Endothelial cell of umbilical vein (primary cell): ENCODE results near the gene SLC35F3. TPM values are rescaled to one million over a fixed set of nuclear protein-coding genes. Genes with fewer than 3 reads are reported as not detected.

Source experiments
- BruUV-seq: library from RNA; stranded (reverse); fragments of 400-500 nt; replicated peaks from 2 replicates; lab custom pipeline; 2021; lab: Mats Ljungman, UMichigan
- CTCF ChIA-PET: fragments of 300-600, 350-600 bp; sonication (Branson Sonifier 250); formaldehyde crosslinking; loops from one replicate; lab custom pipeline; 2021; ENCODE audit warnings: antibody characterized with exemption, inconsistent platforms; lab: Charles Lee
- POLR2A ChIA-PET: fragments of 300-600, 350-600 bp; sonication (Branson Sonifier 250); formaldehyde crosslinking; loops from one replicate; lab custom pipeline; 2021; ENCODE audit warnings: antibody characterized with exemption, inconsistent platforms; lab: Charles Lee
- DNase-seq: peaks from one replicate; pipeline ENCODE4 v3.0.0-alpha.2; 2011; ENCODE audit warnings: low read depth, low spot score
- FAIRE-seq: peaks from 2 replicates; lab custom pipeline; 2011; peaks lifted over from hg19 to GRCh38; lab: Jason Lieb, UNC
- H2AFZ ChIP-seq: 2 replicates; pipeline ENCODE4 v1.6.0; 2012; ENCODE audit warnings: low read depth, low read length, control low read depth, inconsistent platforms
- H3K27ac ChIP-seq: 2 replicates; pipeline ENCODE4 v1.5.1; 2011; ENCODE audit warnings: low read depth, mild to moderate bottlenecking, control low read depth, low read length, moderate library complexity; ENCODE audit not compliant: insufficient read depth
- H3K27me3 ChIP-seq, 2 experiments: 2 replicates each; pipeline versions ENCODE4 v1.6.0 to v1.6.1; 2011; ENCODE audit warnings: low read length in 2 of 2, mixed read lengths in 1 of 2; ENCODE audit not compliant: control insufficient read depth in 2 of 2, insufficient read depth in 2 of 2
- H3K36me3 ChIP-seq, 2 experiments: 2 replicates in 1 of 2; 3 replicates in 1 of 2; pipeline ENCODE4 v1.5.1; 2011; ENCODE audit warnings: low read length in 2 of 2, mild to moderate bottlenecking in 1 of 2, moderate library complexity in 1 of 2; ENCODE audit not compliant: control insufficient read depth in 2 of 2, insufficient read depth in 2 of 2; ENCODE audit errors: extremely low read depth in 1 of 2
- H3K4me1 ChIP-seq: 3 replicates; pipeline ENCODE4 v1.5.1; 2011; ENCODE audit warnings: mild to moderate bottlenecking, low read length; ENCODE audit not compliant: control insufficient read depth, insufficient read depth; ENCODE audit errors: extremely low read depth
- H3K4me2 ChIP-seq: 2 replicates; pipeline ENCODE4 v1.6.1; 2011; ENCODE audit warnings: low read length, control low read depth, mixed read lengths; ENCODE audit not compliant: insufficient read depth
- H3K4me3 ChIP-seq, 3 experiments: fragments of 200-600 bp in 1 of 3; sonication (generic), shearing (Covaris generic) in 1 of 3; replicated peaks in 1 of 3; 2 replicates each; pipeline ENCODE4 v1.5.1; 2011 to 2016; ENCODE audit warnings: control low read depth in 3 of 3, low read length in 3 of 3, mild to moderate bottlenecking in 2 of 3, inconsistent platforms in 1 of 3, low read depth in 1 of 3, moderate library complexity in 1 of 3; ENCODE audit not compliant: insufficient read depth in 1 of 3
- H3K79me2 ChIP-seq: 2 replicates; pipeline ENCODE4 v1.6.0; 2012; ENCODE audit warnings: low read length, inconsistent platforms; ENCODE audit not compliant: control insufficient read depth, insufficient read depth
- H3K9ac ChIP-seq: replicated peaks from 2 replicates; pipeline ENCODE3; 2011; ENCODE audit warnings: low read length, control low read depth; ENCODE audit not compliant: insufficient read depth; ENCODE audit errors: extremely low read depth
- H3K9me1 ChIP-seq: replicated peaks from 3 replicates; pipeline ENCODE4 v1.6.0; 2011; ENCODE audit warnings: mild to moderate bottlenecking, low read length; ENCODE audit not compliant: control insufficient read depth, insufficient read depth; ENCODE audit errors: extremely low read depth
- H3K9me3 ChIP-seq: replicated peaks from 2 replicates; pipeline ENCODE4 v1.5.1; 2012; ENCODE audit warnings: low read length, inconsistent platforms; ENCODE audit not compliant: control insufficient read depth, insufficient read depth
- H4K20me1 ChIP-seq: replicated peaks from 2 replicates; pipeline ENCODE3; 2011; ENCODE audit warnings: mild to moderate bottlenecking, low read length; ENCODE audit not compliant: control insufficient read depth, insufficient read depth; ENCODE audit errors: extremely low read depth
- EZH2 ChIP-seq: IDR thresholded peaks from 2 replicates; pipeline ENCODE4 v1.6.1; 2012; ENCODE audit warnings: borderline replicate concordance, low read depth, mild to moderate bottlenecking, moderate library complexity, low read length, inconsistent platforms; ENCODE audit not compliant: severe bottlenecking
- GATA2 ChIP-seq: IDR thresholded peaks from 2 replicates; pipeline ENCODE4 v1.7.0; 2011; ENCODE audit warnings: low read depth, mild to moderate bottlenecking, moderate library complexity, mixed read lengths, low read length; ENCODE audit not compliant: insufficient read length, insufficient read depth
- JUN ChIP-seq: IDR thresholded peaks from 2 replicates; pipeline ENCODE4 v1.6.1; 2011; ENCODE audit warnings: borderline replicate concordance, low read depth; ENCODE audit not compliant: insufficient read length, insufficient read depth
- MYC ChIP-seq: IDR thresholded peaks from one replicate; pipeline ENCODE4 v1.6.1; 2011; ENCODE audit warnings: mild to moderate bottlenecking, low read depth, low read length
- POLR2A ChIP-seq: IDR thresholded peaks from 2 replicates; pipeline ENCODE4 v1.6.1; 2012; ENCODE audit warnings: low read depth, mild to moderate bottlenecking, control low read depth, low read length
- POLR2AphosphoS5 ChIP-seq: IDR thresholded peaks from 2 replicates; pipeline ENCODE4 v1.6.1; 2012; ENCODE audit warnings: low read depth, mild to moderate bottlenecking, control low read depth, low read length, moderate library complexity; ENCODE audit not compliant: insufficient read depth
- dilution Hi-C: fragments of 300-500 bp; cut with MboI; formaldehyde crosslinking; loops from one replicate; pipeline ENCODE4 v1.15.0; 2019; ENCODE audit warnings: low sequenced_read_pairs; ENCODE audit not compliant: extremely low pct_ligation_motif_present
- intact Hi-C: fragments of 100-400 bp; cut with micrococcal nuclease; formaldehyde crosslinking; loops from one replicate; pipeline ENCODE4 v1.10.0; 2022
- polyA plus RNA-seq, 4 experiments: library from polyadenylated mRNA; depleted of rRNA in 3 of 4; stranded (reverse) in 3 of 4; unstranded in 1 of 4; fragments of >200 nt; gene quantifications; 2 replicates each; pipeline versions ENCODE4 v1.2.1 to v1.2.3, GENCODE V29; 2011 to 2012; ENCODE audit warnings: missing spikeins in 1 of 4
- total RNA-seq: library from RNA; stranded (reverse); gene quantifications from 2 replicates; pipeline ENCODE4 v1.2.3, GENCODE V29; 2021
- TF ChIP-seq, protein P1 (sequence below), 2 donors: IDR thresholded peaks; 1 replicate in 1 of 2; 2 replicates in 1 of 2; pipeline ENCODE4 v1.5.1; 2011; ENCODE audit warnings: low read length in 2 of 2, mild to moderate bottlenecking in 2 of 2, moderate library complexity in 2 of 2, control low read depth in 1 of 2, inconsistent platforms in 1 of 2, low read depth in 1 of 2; ENCODE audit not compliant: insufficient read depth in 1 of 2; ENCODE audit errors: extremely low read depth in 1 of 2
- TF ChIP-seq, protein P2 (sequence below): IDR thresholded peaks from 2 replicates; pipeline ENCODE4 v1.6.1; 2011; ENCODE audit not compliant: insufficient read depth, insufficient read length

The SLC35F3 gene
- total and polyA plus RNA-seq, 2 donors (not counting 3 experiments of a cell fraction or from before 2014, with no cell fraction given): not detected

DNA sequence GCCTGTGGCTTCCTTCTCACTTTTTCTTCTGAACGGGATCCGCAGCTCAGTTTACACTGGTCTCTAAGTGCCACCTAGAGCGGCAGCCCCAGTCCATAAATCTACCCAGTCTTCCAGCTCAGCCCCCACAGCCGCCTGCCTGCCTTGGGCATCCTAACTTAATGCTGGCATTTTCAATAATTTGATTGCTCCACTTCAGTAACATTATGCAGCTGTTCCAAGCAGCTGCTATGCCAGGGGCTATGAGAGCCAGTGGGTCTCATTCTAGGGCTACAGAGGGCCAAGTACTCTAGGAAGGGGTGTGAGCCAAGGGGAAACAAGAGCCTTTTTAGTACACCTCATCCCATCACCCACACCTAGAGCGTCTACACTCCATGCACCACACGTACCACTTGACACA, 420.3 kb downstream of the SLC35F3 start:
- Histone ChIP-seq H3K4me1 (no peaks in the 10 kb centered on the region), H3K79me2 (no peaks in the 10 kb centered on the region), H2AFZ (no peak overlapping the region), H3K27me3 (peaks cover 12% of the 10 kb centered on the region in 2 experiments), H3K36me3 (no peaks in the 10 kb centered on the region), H3K9ac (no peak overlapping the region), H3K9me3 (no peaks in the 10 kb centered on the region), H4K20me1 (no peaks in the 10 kb centered on the region), H3K4me3 (no peak overlapping the region), H3K27ac (no peak overlapping the region), H3K4me2 (no peak overlapping the region), H3K9me1 (no peaks in the 10 kb centered on the region)
- no TSS peak for BruUV-seq
- TF ChIP-seq EZH2 (no peak), GATA2 (no peak), POLR2A (no peak), JUN (no peak), MYC (no peak), POLR2AphosphoS5 (no peak)
- TF ChIP-seq, protein P1, sequence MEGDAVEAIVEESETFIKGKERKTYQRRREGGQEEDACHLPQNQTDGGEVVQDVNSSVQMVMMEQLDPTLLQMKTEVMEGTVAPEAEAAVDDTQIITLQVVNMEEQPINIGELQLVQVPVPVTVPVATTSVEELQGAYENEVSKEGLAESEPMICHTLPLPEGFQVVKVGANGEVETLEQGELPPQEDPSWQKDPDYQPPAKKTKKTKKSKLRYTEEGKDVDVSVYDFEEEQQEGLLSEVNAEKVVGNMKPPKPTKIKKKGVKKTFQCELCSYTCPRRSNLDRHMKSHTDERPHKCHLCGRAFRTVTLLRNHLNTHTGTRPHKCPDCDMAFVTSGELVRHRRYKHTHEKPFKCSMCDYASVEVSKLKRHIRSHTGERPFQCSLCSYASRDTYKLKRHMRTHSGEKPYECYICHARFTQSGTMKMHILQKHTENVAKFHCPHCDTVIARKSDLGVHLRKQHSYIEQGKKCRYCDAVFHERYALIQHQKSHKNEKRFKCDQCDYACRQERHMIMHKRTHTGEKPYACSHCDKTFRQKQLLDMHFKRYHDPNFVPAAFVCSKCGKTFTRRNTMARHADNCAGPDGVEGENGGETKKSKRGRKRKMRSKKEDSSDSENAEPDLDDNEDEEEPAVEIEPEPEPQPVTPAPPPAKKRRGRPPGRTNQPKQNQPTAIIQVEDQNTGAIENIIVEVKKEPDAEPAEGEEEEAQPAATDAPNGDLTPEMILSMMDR (IDR thresholded peaks at IDR 0.05; ENCODE audit: extremely low read depth in 1 of 2, insufficient read depth in 1 of 2, low read depth in 1 of 2, low read length in 2 of 2): no peak
- TF ChIP-seq, protein P2, sequence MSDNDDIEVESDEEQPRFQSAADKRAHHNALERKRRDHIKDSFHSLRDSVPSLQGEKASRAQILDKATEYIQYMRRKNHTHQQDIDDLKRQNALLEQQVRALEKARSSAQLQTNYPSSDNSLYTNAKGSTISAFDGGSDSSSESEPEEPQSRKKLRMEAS: no peak
- no peak for FAIRE-seq
- ChIA-PET POLR2A (no interaction called here), CTCF (interaction anchor here (2.5 to 5.0 kb wide), 2 partner anchors 10 to 14 kb away, joined by 9 to 42 read pairs; no protein-coding TSS in a partner anchor)
- no peak for DNase-seq
- dilution Hi-C loops (no loop called here), intact Hi-C loops (loop anchor here (5.0 kb wide), 1 partner anchor 757 kb away; no protein-coding TSS in a partner anchor)
